Measurements from ENCODE around the gene ELL. TPM values are rescaled to one million over a fixed set of nuclear protein-coding genes. Genes with fewer than 3 reads are reported as not detected.
A peak's percentile ranks its signal among the peaks of the same experiment; 100 is the strongest.

The ELL gene
- total and polyA plus RNA-seq, 9 of the 15 experiments (the other 6 are each of a cell fraction or from before 2014, with no cell fraction given) = 0.24 to 22.5 (median 4.1) TPM

- TF ChIP-seq ZNF282 (CRISPR knock-in tag; IDR thresholded peaks at IDR 0.05) (no peak), FOSL1 (tag; conservative IDR thresholded peaks at IDR 0.05) (no peak), ZSCAN29 (IDR thresholded peaks at IDR 0.05) (no peak), TCF7 (IDR thresholded peaks at IDR 0.05; ENCODE audit: borderline replicate concordance) (no peak), PPARD (CRISPR knock-in tag; IDR thresholded peaks at IDR 0.05) (no peak), MEF2A (IDR thresholded peaks at IDR 0.05; ENCODE audit: control insufficient read depth, low read depth, low read length) (no peak), NR2F6 (CRISPR knock-in tag; IDR thresholded peaks at IDR 0.05) (no peak), ZNF586 (CRISPR knock-in tag; conservative IDR thresholded peaks at IDR 0.05) (no peak), ZNF124 (CRISPR knock-in tag; IDR thresholded peaks at IDR 0.05) (no peak), NFRKB (IDR thresholded peaks at IDR 0.05; ENCODE audit: low read depth) (no peak), CBX1 (IDR thresholded peaks at IDR 0.05; ENCODE audit: low read depth) (0 out of 2 replicates have a peak, but pooled peaks have one; percentile 63), PTBP1 (IDR thresholded peaks at IDR 0.05; ENCODE audit: low read depth, low read length) (peak; percentile 94), STAT5A (IDR thresholded peaks at IDR 0.05; ENCODE audit: borderline replicate concordance, low read length) (no peak), C11orf30 (IDR thresholded peaks at IDR 0.05; ENCODE audit: low read depth) (no peak), ZNF197 (CRISPR knock-in tag; IDR thresholded peaks at IDR 0.05; ENCODE audit: low read depth) (no peak), FUS (optimal IDR thresholded peaks at IDR 0.05; ENCODE audit: low read depth, low read length) (no peak), BCL6 (CRISPR knock-in tag; IDR thresholded peaks at IDR 0.05) (no peak), TAF9B (IDR thresholded peaks at IDR 0.05; ENCODE audit: partially characterized antibody) (no peak), SMARCC2 (IDR thresholded peaks at IDR 0.05; ENCODE audit: low read depth) (no peak), VEZF1 (CRISPR knock-in tag; IDR thresholded peaks at IDR 0.05) (no peak), ARID1B (IDR thresholded peaks at IDR 0.05) (no peak), ADNP (tag; IDR thresholded peaks at IDR 0.05) (peak; percentile 83; the same call in 1 of the 2 replicates), RBM25 (IDR thresholded peaks at IDR 0.05; ENCODE audit: low read depth, low read length, severe bottlenecking) (peak; percentile 89), MCM2 (IDR thresholded peaks at IDR 0.05; ENCODE audit: low read depth) (no peak), SLC30A9 (CRISPR knock-in tag; IDR thresholded peaks at IDR 0.05) (no peak), MAFF (IDR thresholded peaks at IDR 0.05; ENCODE audit: low read length) (no peak)
- TF ChIP-seq, protein P1, sequence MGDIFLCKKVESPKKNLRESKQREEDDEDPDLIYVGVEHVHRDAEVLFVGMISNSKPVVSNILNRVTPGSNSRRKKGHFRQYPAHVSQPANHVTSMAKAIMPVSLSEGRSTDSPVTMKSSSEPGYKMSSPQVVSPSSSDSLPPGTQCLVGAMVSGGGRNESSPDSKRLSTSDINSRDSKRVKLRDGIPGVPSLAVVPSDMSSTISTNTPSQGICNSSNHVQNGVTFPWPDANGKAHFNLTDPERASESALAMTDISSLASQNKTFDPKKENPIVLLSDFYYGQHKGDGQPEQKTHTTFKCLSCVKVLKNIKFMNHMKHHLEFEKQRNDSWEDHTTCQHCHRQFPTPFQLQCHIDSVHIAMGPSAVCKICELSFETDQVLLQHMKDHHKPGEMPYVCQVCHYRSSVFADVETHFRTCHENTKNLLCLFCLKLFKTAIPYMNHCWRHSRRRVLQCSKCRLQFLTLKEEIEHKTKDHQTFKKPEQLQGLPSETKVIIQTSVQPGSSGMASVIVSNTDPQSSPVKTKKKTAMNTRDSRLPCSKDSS (IDR thresholded peaks at IDR 0.05; ENCODE audit: low read depth, partially characterized antibody) = no peak
- TF ChIP-seq, protein P2, sequence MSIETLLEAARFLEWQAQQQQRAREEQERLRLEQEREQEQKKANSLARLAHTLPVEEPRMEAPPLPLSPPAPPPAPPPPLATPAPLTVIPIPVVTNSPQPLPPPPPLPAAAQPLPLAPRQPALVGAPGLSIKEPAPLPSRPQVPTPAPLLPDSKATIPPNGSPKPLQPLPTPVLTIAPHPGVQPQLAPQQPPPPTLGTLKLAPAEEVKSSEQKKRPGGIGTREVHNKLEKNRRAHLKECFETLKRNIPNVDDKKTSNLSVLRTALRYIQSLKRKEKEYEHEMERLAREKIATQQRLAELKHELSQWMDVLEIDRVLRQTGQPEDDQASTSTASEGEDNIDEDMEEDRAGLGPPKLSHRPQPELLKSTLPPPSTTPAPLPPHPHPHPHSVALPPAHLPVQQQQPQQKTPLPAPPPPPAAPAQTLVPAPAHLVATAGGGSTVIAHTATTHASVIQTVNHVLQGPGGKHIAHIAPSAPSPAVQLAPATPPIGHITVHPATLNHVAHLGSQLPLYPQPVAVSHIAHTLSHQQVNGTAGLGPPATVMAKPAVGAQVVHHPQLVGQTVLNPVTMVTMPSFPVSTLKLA (conservative IDR thresholded peaks at IDR 0.05) = 0 out of 4 replicates have a peak, but pooled peaks of 1 of the 2 experiments have one; percentile 29
Observed at GRCh38 chr19:18396471-18397241, 125.2 kb downstream of the ELL start (continued).
